CD4-positive, alpha-beta T cell treated with Interleukin-6 for 4 hours (primary cell): ENCODE results near the gene LUC7L3.
"Not testable (repeated sequence)": the region's sequence is repeated elsewhere in the genome, so short reads cannot be mapped to it uniquely, and the experiment has no call there.

Experiments
- DNase-seq: peaks from one replicate; pipeline ENCODE4 v3.0.0-alpha.2; 2020; ENCODE audit warnings: mixed read lengths

LUC7L3 gene

GRCh38 chr17:50710650-50711049 lies 8.8 kb upstream of the LUC7L3 start:
- DNase-seq: no peak

GRCh38 chr17:50712641-50713040 lies 6.8 kb upstream of the LUC7L3 start:
- DNase-seq: no peak

- DNase-seq: no peak
Measured at GRCh38 chr17:50715471-50715870, 3.9 kb upstream of the LUC7L3 start.

GRCh38 chr17:50719924-50720794 lies 756 bp downstream of the LUC7L3 start:
- DNase-seq: no peak

- DNase-seq: no peak
Measured at GRCh38 chr17:50721194-50722010, 2.0 kb downstream of the LUC7L3 start.

- no peak for DNase-seq
Measured at GRCh38 chr17:50722746-50723145, 3.3 kb downstream of the LUC7L3 start.

- DNase-seq: not testable (repeated sequence)
Measured at GRCh38 chr17:50724622-50725021, 5.2 kb downstream of the LUC7L3 start.

GRCh38 chr17:50725769-50726655 lies 6.6 kb downstream of the LUC7L3 start:
- no peak for DNase-seq

GRCh38 chr17:50728112-50728429 lies 8.7 kb downstream of the LUC7L3 start:
- no peak for DNase-seq

- no peak for DNase-seq
Measured at GRCh38 chr17:50728881-50729765, 9.7 kb downstream of the LUC7L3 start.

GRCh38 chr17:50731575-50732460 lies 12.4 kb downstream of the LUC7L3 start:
- no peak for DNase-seq

GRCh38 chr17:50735287-50735686 lies 15.9 kb downstream of the LUC7L3 start:
- DNase-seq: no peak

GRCh38 chr17:50737118-50737698 lies 17.8 kb downstream of the LUC7L3 start:
- DNase-seq: no peak

- no peak for DNase-seq
Measured at GRCh38 chr17:50739098-50739497, 19.7 kb downstream of the LUC7L3 start.

- no peak for DNase-seq
Measured at GRCh38 chr17:50745631-50746030, 26.2 kb downstream of the LUC7L3 start.

- DNase-seq: no peak
Measured at GRCh38 chr17:50749245-50749644, 29.8 kb downstream of the LUC7L3 start.

- DNase-seq: no peak
Measured at GRCh38 chr17:50754521-50754920, 35.1 kb downstream of the LUC7L3 start.

GRCh38 chr17:50758524-50758923 lies 39.1 kb downstream of the LUC7L3 start:
- DNase-seq: no peak

GRCh38 chr17:50758989-50759544 lies 39.7 kb downstream of the LUC7L3 start:
- DNase-seq: no peak

- DNase-seq: no peak
Measured at GRCh38 chr17:50762177-50762576, 42.8 kb downstream of the LUC7L3 start.
